Umbilical cord (tissue), 2 donors: ENCODE data around the gene ATP10A. TPM values are rescaled to one million over a fixed set of nuclear protein-coding genes. Genes with fewer than 3 reads are reported as not detected.

Experiments
- DNase-seq: peaks from one replicate; pipeline ENCODE4 v3.0.0-alpha.2; 2015; ENCODE audit warnings: low spot score
- total RNA-seq: library from RNA; depleted of rRNA; stranded (reverse); fragments of >200 nt; gene quantifications from one replicate; pipeline ENCODE4 v1.2.3, GENCODE V29; 2014; ENCODE audit warnings: low replicate concordance; ENCODE audit not compliant: insufficient read depth

The ATP10A gene
- total RNA-seq, 1 donor from 2014 or later = 18.3 TPM

GRCh38 chr15:25738171-25738965 lies 124.8 kb downstream of the ATP10A start:
- DNase-seq = peak; percentile 32

GRCh38 chr15:25737218-25737643 lies 125.9 kb downstream of the ATP10A start:
- peak; percentile 91 for DNase-seq

GRCh38 chr15:25736461-25736860 lies 126.7 kb downstream of the ATP10A start:
- DNase-seq = peak; percentile 56

GRCh38 chr15:25735550-25736384 lies 127.4 kb downstream of the ATP10A start:
- DNase-seq = no peak

- DNase-seq = no peak
These were observed 128.3 kb downstream of the ATP10A start for GRCh38 chr15:25734680-25735355.

- DNase-seq = no peak
These were observed 129.1 kb downstream of the ATP10A start for GRCh38 chr15:25733856-25734679.

- DNase-seq = no peak
These were observed 129.9 kb downstream of the ATP10A start for GRCh38 chr15:25733036-25733855.

GRCh38 chr15:25732191-25732590 lies 130.9 kb downstream of the ATP10A start:
- no peak for DNase-seq

GRCh38 chr15:25731411-25731810 lies 131.7 kb downstream of the ATP10A start:
- no peak for DNase-seq

GRCh38 chr15:25730918-25731317 lies 132.2 kb downstream of the ATP10A start:
- no peak for DNase-seq

GRCh38 chr15:25728816-25729215 lies 134.3 kb downstream of the ATP10A start:
- DNase-seq = no peak

- DNase-seq = no peak
These were observed 135.1 kb downstream of the ATP10A start for GRCh38 chr15:25727867-25728600.

- DNase-seq = no peak
These were observed 136.0 kb downstream of the ATP10A start for GRCh38 chr15:25727116-25727515.

GRCh38 chr15:25725758-25726157 lies 137.4 kb downstream of the ATP10A start:
- DNase-seq = no peak

GRCh38 chr15:25724899-25725298 lies 138.2 kb downstream of the ATP10A start:
- no peak for DNase-seq

- no peak for DNase-seq
These were observed 141.5 kb downstream of the ATP10A start for GRCh38 chr15:25721605-25721955.

GRCh38 chr15:25719101-25719985 lies 143.8 kb downstream of the ATP10A start:
- no peak for DNase-seq

GRCh38 chr15:25718597-25718996 lies 144.5 kb downstream of the ATP10A start:
- no peak for DNase-seq

GRCh38 chr15:25718169-25718536 lies 145.0 kb downstream of the ATP10A start:
- no peak for DNase-seq
